ENCODE results near the gene SLC22A17. TPM values are rescaled to one million over a fixed set of nuclear protein-coding genes. Genes with fewer than 3 reads are reported as not detected.

SLC22A17 gene
- total RNA-seq, 1 donor from 2014 or later, result 26.2 TPM

DNA sequence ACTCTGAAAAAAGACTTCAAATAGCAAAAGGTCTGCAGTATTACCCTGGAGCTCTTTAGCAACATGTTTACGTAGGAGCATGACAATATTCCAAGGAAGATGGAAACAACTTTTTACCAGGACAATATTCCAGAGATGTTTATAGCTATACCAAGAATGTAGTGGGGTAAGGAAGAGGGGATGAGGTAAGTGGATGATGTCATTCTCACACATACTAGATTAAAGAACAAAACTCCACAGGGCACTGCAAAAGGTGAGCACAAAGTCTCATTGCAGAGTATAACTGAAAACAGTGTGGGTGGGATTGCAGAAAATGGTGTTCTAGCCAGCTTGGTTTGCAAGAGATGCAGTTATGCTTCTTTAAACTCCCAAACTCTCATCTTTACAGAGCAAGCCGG, 32.6 kb upstream of the SLC22A17 start:
- Mint-ChIP-seq H3K36me3 (ENCODE audit: insufficient read depth) (no peaks in the 10 kb centered on the region), H3K9me3 (ENCODE audit: low read depth) (no peaks in the 10 kb centered on the region), H3K27ac (no peak overlapping the region), H3K4me3 (ENCODE audit: low read depth) (no peak overlapping the region), H3K4me1 (ENCODE audit: low read depth) (peaks cover 1% of the 10 kb centered on the region), H3K27me3 (peaks cover 56% of the 10 kb centered on the region)
- TF ChIP-seq, protein P1, sequence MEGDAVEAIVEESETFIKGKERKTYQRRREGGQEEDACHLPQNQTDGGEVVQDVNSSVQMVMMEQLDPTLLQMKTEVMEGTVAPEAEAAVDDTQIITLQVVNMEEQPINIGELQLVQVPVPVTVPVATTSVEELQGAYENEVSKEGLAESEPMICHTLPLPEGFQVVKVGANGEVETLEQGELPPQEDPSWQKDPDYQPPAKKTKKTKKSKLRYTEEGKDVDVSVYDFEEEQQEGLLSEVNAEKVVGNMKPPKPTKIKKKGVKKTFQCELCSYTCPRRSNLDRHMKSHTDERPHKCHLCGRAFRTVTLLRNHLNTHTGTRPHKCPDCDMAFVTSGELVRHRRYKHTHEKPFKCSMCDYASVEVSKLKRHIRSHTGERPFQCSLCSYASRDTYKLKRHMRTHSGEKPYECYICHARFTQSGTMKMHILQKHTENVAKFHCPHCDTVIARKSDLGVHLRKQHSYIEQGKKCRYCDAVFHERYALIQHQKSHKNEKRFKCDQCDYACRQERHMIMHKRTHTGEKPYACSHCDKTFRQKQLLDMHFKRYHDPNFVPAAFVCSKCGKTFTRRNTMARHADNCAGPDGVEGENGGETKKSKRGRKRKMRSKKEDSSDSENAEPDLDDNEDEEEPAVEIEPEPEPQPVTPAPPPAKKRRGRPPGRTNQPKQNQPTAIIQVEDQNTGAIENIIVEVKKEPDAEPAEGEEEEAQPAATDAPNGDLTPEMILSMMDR (IDR thresholded peaks at IDR 0.05; ENCODE audit: unreplicated experiment), result no peak
- DNase-seq (ENCODE audit: low spot score, unreplicated experiment), result no peak

DNA sequence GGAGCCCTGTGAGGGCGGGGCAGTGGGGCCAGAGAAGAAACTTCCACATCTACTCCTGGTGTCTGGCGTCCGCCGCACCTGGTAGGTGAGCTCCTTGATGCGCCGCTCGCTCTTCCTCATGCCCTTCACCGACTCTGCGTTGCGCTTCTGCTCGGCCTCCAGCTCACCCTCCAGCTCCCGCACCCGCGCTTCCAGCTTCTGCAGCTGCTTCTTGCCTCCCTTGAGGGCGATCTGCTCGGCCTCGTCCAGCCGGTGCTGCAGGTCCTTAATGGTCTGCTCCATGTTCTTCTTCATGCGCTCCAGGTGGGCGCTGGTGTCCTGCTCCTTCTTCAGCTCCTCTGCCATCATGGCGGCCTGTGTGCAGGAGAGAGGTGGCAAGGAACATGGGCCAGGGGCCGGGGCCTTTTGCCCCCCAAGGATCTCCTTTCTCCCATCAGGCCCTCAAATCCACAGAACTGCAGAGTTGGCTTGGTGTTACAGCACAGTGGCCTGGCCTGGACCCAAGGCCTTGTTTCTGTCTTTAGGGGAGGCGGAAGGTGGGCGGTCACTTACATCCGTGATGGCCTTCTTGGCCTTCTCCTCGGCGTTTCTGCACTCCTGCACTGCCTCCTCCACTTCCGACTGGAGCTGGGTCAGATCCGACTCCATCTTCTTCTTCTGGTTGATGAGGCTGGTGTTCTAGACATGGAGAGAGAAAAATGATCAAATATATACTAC, 31.8 kb upstream of the SLC22A17 start:
- Mint-ChIP-seq H3K4me3 (ENCODE audit: low read depth) (no peak overlapping the region), H3K4me1 (ENCODE audit: low read depth) (peaks cover 1% of the 10 kb centered on the region), H3K27ac (no peak overlapping the region), H3K36me3 (ENCODE audit: insufficient read depth) (no peaks in the 10 kb centered on the region), H3K9me3 (ENCODE audit: low read depth) (no peaks in the 10 kb centered on the region), H3K27me3 (peaks cover 61% of the 10 kb centered on the region)
- DNase-seq (ENCODE audit: low spot score, unreplicated experiment), result no peak
- TF ChIP-seq, protein P1 (IDR thresholded peaks at IDR 0.05; ENCODE audit: unreplicated experiment), result no peak

DNA sequence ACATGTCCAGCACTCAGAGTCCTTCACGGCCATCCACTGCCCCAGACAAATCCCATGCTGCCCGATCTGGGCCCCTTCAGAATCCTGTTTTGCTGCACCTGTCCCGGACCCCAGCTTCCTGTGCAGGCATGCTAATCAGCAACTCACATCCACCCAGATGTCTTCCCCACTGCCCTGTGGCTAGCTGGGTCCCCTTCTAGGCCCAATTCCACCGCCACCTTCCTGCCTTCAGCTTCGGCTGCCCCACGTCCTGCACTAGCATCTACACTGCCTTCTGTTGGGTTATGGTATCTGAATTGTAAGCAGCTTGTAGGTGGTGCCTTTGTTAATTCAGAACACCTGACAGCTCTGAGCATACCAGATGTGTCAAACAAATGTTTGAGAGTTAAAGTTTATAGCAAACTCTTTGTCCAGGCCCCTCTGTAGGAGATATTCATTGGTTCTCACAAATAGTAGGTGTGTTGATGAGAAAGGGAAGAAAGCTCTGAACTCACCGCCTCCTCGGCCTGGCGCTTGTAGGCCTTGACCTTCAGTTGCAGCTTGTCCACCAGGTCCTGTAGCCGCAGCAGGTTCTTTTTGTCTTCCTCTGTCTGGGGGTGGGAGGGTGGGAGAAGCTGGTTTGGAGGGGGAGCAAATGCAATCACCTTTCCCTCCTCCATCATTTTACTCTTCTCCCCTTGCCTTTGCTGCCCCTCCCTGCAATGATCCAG, 30.2 kb upstream of the SLC22A17 start:
- Mint-ChIP-seq H3K4me1 (ENCODE audit: low read depth) (peaks cover 1% of the 10 kb centered on the region), H3K27ac (no peak overlapping the region), H3K27me3 (peaks cover 60% of the 10 kb centered on the region), H3K9me3 (ENCODE audit: low read depth) (no peaks in the 10 kb centered on the region), H3K4me3 (ENCODE audit: low read depth) (no peak overlapping the region), H3K36me3 (ENCODE audit: insufficient read depth) (no peaks in the 10 kb centered on the region)
- no peak for DNase-seq (ENCODE audit: low spot score, unreplicated experiment)
- TF ChIP-seq, protein P1 (IDR thresholded peaks at IDR 0.05; ENCODE audit: unreplicated experiment), result no peak

DNA sequence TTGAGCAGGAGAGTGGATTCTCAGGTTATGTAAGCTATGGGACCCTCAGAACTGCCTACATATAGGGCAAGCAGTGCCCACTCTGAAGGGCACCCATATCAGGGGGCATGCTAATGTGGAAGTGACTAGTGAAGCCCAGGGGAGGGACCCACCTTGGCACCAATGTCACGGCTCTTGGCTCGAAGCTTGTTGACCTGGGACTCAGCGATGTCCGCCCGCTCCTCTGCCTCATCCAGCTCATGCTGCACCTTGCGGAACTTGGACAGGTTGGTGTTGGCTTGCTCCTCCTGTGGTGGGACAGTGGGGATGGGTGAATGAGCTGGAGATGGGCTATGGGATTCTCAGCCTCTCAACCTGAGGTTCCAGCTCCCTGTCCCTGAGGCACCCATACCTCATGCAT, 29.6 kb upstream of the SLC22A17 start:
- DNase-seq (ENCODE audit: low spot score, unreplicated experiment), result no peak
- H3K4me1 Mint-ChIP-seq (ENCODE audit: low read depth), result peaks cover 1% of the 10 kb centered on the region
- no peak overlapping the region for H3K4me3 Mint-ChIP-seq (ENCODE audit: low read depth)
- H3K27me3 Mint-ChIP-seq, result peaks cover 60% of the 10 kb centered on the region
- TF ChIP-seq, protein P1 (IDR thresholded peaks at IDR 0.05; ENCODE audit: unreplicated experiment), result no peak
- H3K9me3 Mint-ChIP-seq (ENCODE audit: low read depth), result no peaks in the 10 kb centered on the region
- no peaks in the 10 kb centered on the region for H3K36me3 Mint-ChIP-seq (ENCODE audit: insufficient read depth)
- no peak overlapping the region for H3K27ac Mint-ChIP-seq

DNA sequence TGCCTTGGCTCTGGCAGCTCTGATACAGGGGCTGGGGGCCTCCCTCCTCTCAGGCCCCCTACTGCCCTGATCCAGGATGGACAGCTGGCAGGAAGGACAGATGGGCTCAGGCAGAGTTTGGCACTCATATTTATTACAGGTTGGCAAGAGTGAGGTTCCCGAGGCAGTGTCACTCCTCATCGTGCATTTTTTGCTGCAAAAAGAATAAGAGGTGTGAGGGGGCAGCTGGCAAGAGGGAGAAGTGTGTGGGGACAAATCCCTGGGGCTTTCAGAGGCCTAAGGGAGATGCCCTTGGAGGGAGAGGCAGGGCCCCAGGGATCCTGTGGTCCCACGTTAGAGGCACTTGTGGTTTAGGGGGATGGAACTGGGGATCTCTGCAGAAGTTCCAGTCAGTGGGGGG, 29.2 kb upstream of the SLC22A17 start:
- Mint-ChIP-seq H3K36me3 (ENCODE audit: insufficient read depth) (no peaks in the 10 kb centered on the region), H3K27me3 (peaks cover 59% of the 10 kb centered on the region), H3K27ac (no peak overlapping the region), H3K9me3 (ENCODE audit: low read depth) (no peaks in the 10 kb centered on the region), H3K4me3 (ENCODE audit: low read depth) (no peak overlapping the region), H3K4me1 (ENCODE audit: low read depth) (peaks cover 1% of the 10 kb centered on the region)
- no peak for DNase-seq (ENCODE audit: low spot score, unreplicated experiment)
- TF ChIP-seq, protein P1 (IDR thresholded peaks at IDR 0.05; ENCODE audit: unreplicated experiment), result no peak
